B cell (primary cell): ENCODE measurements around the gene RIC1. TPM values are rescaled to one million over a fixed set of nuclear protein-coding genes. Genes with fewer than 3 reads are reported as not detected.
A peak's percentile ranks its signal among the peaks of the same experiment; 100 is the strongest.

ENCODE experiments used
- ATAC-seq: fragments of 200-7000 bp; cut with Tn5 transposase; one replicate; pipeline ENCODE4 v1.10.0; 2021; ENCODE audit warnings: low read depth, mild to moderate bottlenecking, moderate number of reproducible peaks, moderate library complexity
- CTCF ChIA-PET: fragments of 350-600 bp; sonication (Branson Sonifier 250); formaldehyde crosslinking; loops from one replicate; lab custom pipeline; 2021; ENCODE audit warnings: antibody characterized with exemption, inconsistent platforms; lab: Charles Lee
- POLR2A ChIA-PET: fragments of 350-600 bp; sonication (Branson Sonifier 250); formaldehyde crosslinking; loops from one replicate; lab custom pipeline; 2021; ENCODE audit warnings: antibody characterized with exemption; lab: Charles Lee
- DNase-seq: peaks from one replicate; pipeline ENCODE4 v3.0.0; 2013
- H2AFZ ChIP-seq: 2 replicates; pipeline ENCODE4 v1.6.1; 2012; ENCODE audit warnings: mild to moderate bottlenecking, low read depth, low read length; ENCODE audit not compliant: insufficient read depth, poor library complexity, severe bottlenecking
- H3K27ac ChIP-seq, 2 donors: 1 replicate in 1 of 2; 2 replicates in 1 of 2; pipeline ENCODE4 v1.5.1; 2012 to 2013; ENCODE audit warnings: low read length in 2 of 2, mild to moderate bottlenecking in 2 of 2, moderate library complexity in 1 of 2
- H3K27me3 ChIP-seq, 4 experiments: fragments of 200-600 bp in 1 of 4; sonication (generic) in 1 of 4; replicated peaks in 1 of 4; 1 replicate in 2 of 4; 2 replicates in 2 of 4; pipeline versions ENCODE4 v1.6.1 to v1.7.0; 2013 to 2016; ENCODE audit warnings: low read length in 3 of 4, mild to moderate bottlenecking in 2 of 4, mixed read lengths in 1 of 4, moderate library complexity in 1 of 4; ENCODE audit not compliant: insufficient read depth in 4 of 4, control insufficient read depth in 3 of 4; ENCODE audit errors: control extremely low read depth in 1 of 4
- H3K36me3 ChIP-seq, 2 experiments: replicated peaks in 1 of 2; 1 replicate in 1 of 2; 2 replicates in 1 of 2; pipeline versions ENCODE4 v1.6.1 to v1.7.1; 2013; ENCODE audit warnings: low read length in 1 of 2; ENCODE audit not compliant: insufficient read depth in 2 of 2, control insufficient read depth in 1 of 2; ENCODE audit errors: control extremely low read depth in 1 of 2, extremely low read depth in 1 of 2
- H3K4me1 ChIP-seq, 2 donors: fragments of 200-600 bp in 1 of 2; sonication (generic) in 1 of 2; 1 replicate in 1 of 2; 2 replicates in 1 of 2; pipeline versions ENCODE4 v1.5.1 to v1.6.1; 2013 to 2017; ENCODE audit warnings: low read length in 2 of 2; ENCODE audit not compliant: control insufficient read depth in 2 of 2, insufficient read depth in 2 of 2
- H3K4me2 ChIP-seq: replicated peaks from 2 replicates; pipeline ENCODE3; 2012; ENCODE audit warnings: mild to moderate bottlenecking, low read depth, low read length; ENCODE audit not compliant: poor library complexity, severe bottlenecking
- H3K4me3 ChIP-seq, 5 experiments: fragments of 200-600 bp in 1 of 5; sonication (generic) in 1 of 5; 1 replicate in 3 of 5; 2 replicates in 2 of 5; pipeline versions ENCODE4 v1.5.1 to v1.7.0; 2011 to 2016; ENCODE audit warnings: low read length in 4 of 5, mild to moderate bottlenecking in 4 of 5, low read depth in 2 of 5, control low read depth in 1 of 5, moderate library complexity in 1 of 5; ENCODE audit not compliant: insufficient read depth in 1 of 5; ENCODE audit errors: control extremely low read depth in 1 of 5, extremely low read depth in 1 of 5
- H3K79me2 ChIP-seq: fragments of 200-600 bp; sonication (generic); one replicate; pipeline ENCODE4 v1.6.0; 2016; ENCODE audit warnings: low read length; ENCODE audit not compliant: control insufficient read depth, insufficient read depth
- H3K9ac ChIP-seq: fragments of 200-600 bp; sonication (generic); 2 replicates; pipeline ENCODE4 v1.6.1; 2017; ENCODE audit warnings: mild to moderate bottlenecking, low read length, moderate library complexity
- H3K9me3 ChIP-seq, 3 donors: one replicate each; pipeline versions ENCODE4 v1.6.1 to v1.7.1; 2013; ENCODE audit warnings: low read length in 2 of 3; ENCODE audit not compliant: control insufficient read depth in 2 of 3, insufficient read depth in 1 of 3; ENCODE audit errors: control extremely low read depth in 1 of 3
- H4K20me1 ChIP-seq: 2 replicates; pipeline ENCODE4 v1.6.0; 2012; ENCODE audit warnings: mild to moderate bottlenecking, low read length; ENCODE audit not compliant: insufficient read depth, control insufficient read depth, poor library complexity, severe bottlenecking
- H3K27ac Mint-ChIP-seq: one replicate; pipeline ENCODE4 v1.8.0; 2021; ENCODE audit warnings: mixed read lengths
- H3K27me3 Mint-ChIP-seq: one replicate; pipeline ENCODE4 v1.8.0; 2021; ENCODE audit warnings: mixed read lengths
- H3K4me1 Mint-ChIP-seq: one replicate; pipeline ENCODE4 v1.8.0; 2021; ENCODE audit warnings: mixed read lengths
- H3K4me3 Mint-ChIP-seq: one replicate; pipeline ENCODE4 v1.8.0; 2021; ENCODE audit warnings: mixed read lengths
- H3K9me3 Mint-ChIP-seq: one replicate; pipeline ENCODE4 v1.8.0; 2022; ENCODE audit warnings: mixed read lengths; ENCODE audit not compliant: insufficient read depth
- CTCF ChIP-seq: fragments of 200-600 bp; IDR thresholded peaks from one replicate; pipeline ENCODE4 v1.8.0; 2022; ENCODE audit warnings: antibody characterized with exemption, mild to moderate bottlenecking
- EZH2 ChIP-seq: IDR thresholded peaks from 2 replicates; pipeline ENCODE4 v1.6.1; 2012; ENCODE audit warnings: borderline replicate concordance, low read depth, mild to moderate bottlenecking, moderate library complexity, low read length; ENCODE audit not compliant: insufficient read depth, poor library complexity, severe bottlenecking
- WGBS: methylation state at CpG from one replicate; pipeline ENCODE4 v1.1.5; 2013; ENCODE audit warnings: missing lambda C conversion rate; ENCODE audit not compliant: insufficient coverage; 5-methylcytosine and 5-hydroxymethylcytosine counted together
- intact Hi-C: fragments of 100-400 bp; cut with micrococcal nuclease; formaldehyde crosslinking; loops from one replicate; pipeline ENCODE4 v1.10.0; 2022
- polyA plus RNA-seq: library from polyadenylated mRNA; depleted of rRNA; stranded (reverse); fragments of >200 nt; gene quantifications from 2 replicates; pipeline ENCODE4 v1.2.3, GENCODE V29; 2012
- total RNA-seq, 2 donors: library from RNA; stranded (reverse); fragments of 120-200 nt in 1 of 2; gene quantifications; 1 replicate in 1 of 2; 2 replicates in 1 of 2; pipeline versions ENCODE4 v1.2.3 to v1.2.4, GENCODE V29; 2013 to 2022

The RIC1 gene
- total and polyA plus RNA-seq, 2 donors (not counting 1 experiment from before 2014, with no cell fraction given) = 20.7 to 58.8 TPM

- intact Hi-C loops = loop anchor here (10.0 kb wide), 1 partner anchor 521 kb away; no protein-coding TSS in a partner anchor
Measured at GRCh38 chr9:5596173-5596572, 32.7 kb upstream of the RIC1 start.

More at GRCh38 chr9:5596173-5596572, 32.7 kb upstream of the RIC1 start:
- Histone ChIP-seq H2AFZ (no peak overlapping the region), H3K4me2 (peak overlapping the region; percentile 21), H4K20me1 (no peaks in the 10 kb centered on the region), H3K4me1 (peaks cover 31 to 34% of the 10 kb centered on the region in 2 donors), H3K27ac (peak overlapping the region in 1 of 2 donors; percentile 24), H3K36me3 (no peaks in the 10 kb centered on the region), H3K27me3 (no peaks in the 10 kb centered on the region), H3K4me3 (no peak overlapping the region), H3K9ac (no peak overlapping the region), H3K9me3 (no peaks in the 10 kb centered on the region), H3K79me2 (peaks cover 9% of the 10 kb centered on the region)
- ATAC-seq = no peak
- peaks cover 66% of the 10 kb centered on the region for H3K4me1 Mint-ChIP-seq
- no peaks in the 10 kb centered on the region for H3K9me3 Mint-ChIP-seq
- peak overlapping the region; percentile 43 for H3K27ac Mint-ChIP-seq
- POLR2A ChIA-PET = interaction anchor here (0.7 to 1.6 kb wide), 2 partner anchors 33 to 1162 kb away, joined by 3 to 6 read pairs; partner anchors contain the start of genes KDM4C and RIC1
- H3K27me3 Mint-ChIP-seq = no peaks in the 10 kb centered on the region
- CTCF ChIA-PET = interaction anchor here (0.8 to 8.9 kb wide), 11 partner anchors 10 to 410 kb away, joined by 3 to 91 read pairs (median 5); partner anchors contain the start of genes CD274, PLGRKT and RIC1
- DNase-seq = no peak
- WGBS = no CpG with 5 or more reads among the region's 2 CpGs
- H3K4me3 Mint-ChIP-seq = peak overlapping the region; percentile 2
- no peak for TF ChIP-seq EZH2
- no peak for TF ChIP-seq CTCF
